IMR-90 (cell line): ENCODE data around the gene LPCAT2. TPM values are rescaled to one million over a fixed set of nuclear protein-coding genes. Genes with fewer than 3 reads are reported as not detected.

Experiments used
- ATAC-seq: fragments of 200-7000 bp; cut with Tn5 transposase; 2 replicates; pipeline ENCODE4 v1.9.1; 2020; ENCODE audit warnings: low read depth, mild to moderate bottlenecking, moderate library complexity
- BruUV-seq: library from RNA; stranded (reverse); fragments of 400-500 nt; replicated peaks from 2 replicates; lab custom pipeline; 2021; lab: Mats Ljungman, UMichigan
- CTCF ChIA-PET: fragments of 300-600 bp; formaldehyde crosslinking; extraction: SDS; loops from one replicate; lab custom pipeline; 2021; ENCODE audit warnings: antibody characterized with exemption; lab: Yijun Ruan, JAX
- POLR2A ChIA-PET: fragments of 300-600 bp; sonication (Branson Sonifier 250); formaldehyde crosslinking; loops from one replicate; lab custom pipeline; 2022; ENCODE audit warnings: antibody characterized with exemption; ENCODE audit not compliant: unreplicated experiment; lab: Charles Lee
- DNase-seq: peaks from one replicate; pipeline ENCODE4 v3.0.0; 2013
- H2AFZ ChIP-seq: replicated peaks from 2 replicates; pipeline ENCODE3; 2013; ENCODE audit warnings: low read length, mild to moderate bottlenecking; ENCODE audit not compliant: poor library complexity
- H2AK5ac ChIP-seq: 2 replicates; pipeline ENCODE4 v1.6.1; 2013; ENCODE audit warnings: low read depth, low read length, inconsistent platforms
- H2AK9ac ChIP-seq: replicated peaks from 2 replicates; pipeline ENCODE3; 2013; ENCODE audit warnings: mild to moderate bottlenecking, low read depth, low read length, moderate library complexity; ENCODE audit not compliant: poor library complexity
- H2BK120ac ChIP-seq: 2 replicates; pipeline ENCODE4 v1.6.1; 2013; ENCODE audit warnings: low read depth, low read length, inconsistent platforms
- H2BK15ac ChIP-seq: 3 replicates; pipeline ENCODE4 v1.6.1; 2013; ENCODE audit warnings: low read depth, low read length, inconsistent platforms
- H2BK20ac ChIP-seq: 2 replicates; pipeline ENCODE4 v1.6.1; 2013; ENCODE audit warnings: low read depth, mild to moderate bottlenecking, inconsistent platforms, low read length, moderate library complexity
- H2BK5ac ChIP-seq: 2 replicates; pipeline ENCODE4 v1.6.1; 2013; ENCODE audit warnings: mild to moderate bottlenecking, low read depth, low read length, inconsistent platforms; ENCODE audit not compliant: poor library complexity, severe bottlenecking
- H3K14ac ChIP-seq: replicated peaks from 2 replicates; pipeline ENCODE4 v1.6.1; 2013; ENCODE audit warnings: low read depth, low read length, inconsistent platforms
- H3K18ac ChIP-seq: 2 replicates; pipeline ENCODE4 v1.6.1; 2013; ENCODE audit warnings: low read depth, low read length, control low read depth
- H3K23ac ChIP-seq: 2 replicates; pipeline ENCODE4 v1.6.1; 2013; ENCODE audit warnings: low read depth, low read length, inconsistent platforms
- H3K27ac ChIP-seq: 2 replicates; pipeline ENCODE4 v1.5.1; 2013; ENCODE audit warnings: mild to moderate bottlenecking, control low read depth, low read length; ENCODE audit not compliant: insufficient read depth
- H3K27me3 ChIP-seq: 2 replicates; pipeline ENCODE4 v1.6.1; 2013; ENCODE audit warnings: low read length; ENCODE audit not compliant: control insufficient read depth, insufficient read depth
- H3K36me3 ChIP-seq: 2 replicates; pipeline ENCODE4 v1.6.1; 2013; ENCODE audit warnings: low read length, mixed read lengths; ENCODE audit not compliant: control insufficient read depth, insufficient read depth
- H3K4ac ChIP-seq: 2 replicates; pipeline ENCODE4 v1.6.1; 2013; ENCODE audit warnings: low read depth, low read length, inconsistent platforms
- H3K4me1 ChIP-seq: 2 replicates; pipeline ENCODE4 v1.6.1; 2013; ENCODE audit warnings: low read length, mixed read lengths; ENCODE audit not compliant: control insufficient read depth, insufficient read depth
- H3K4me2 ChIP-seq: 2 replicates; pipeline ENCODE4 v1.6.1; 2013; ENCODE audit warnings: low read depth, mild to moderate bottlenecking, control low read depth, low read length, moderate library complexity
- H3K4me3 ChIP-seq: 2 replicates; pipeline ENCODE4 v1.5.1; 2013; ENCODE audit warnings: low read depth, mild to moderate bottlenecking, control low read depth, low read length, moderate library complexity; ENCODE audit not compliant: insufficient read depth
- H3K56ac ChIP-seq: 2 replicates; pipeline ENCODE4 v1.6.1; 2013; ENCODE audit warnings: low read length, inconsistent platforms; ENCODE audit not compliant: insufficient read depth; ENCODE audit errors: extremely low read depth
- H3K79me1 ChIP-seq, 2 experiments: 2 replicates each; pipeline ENCODE4 v1.6.1; 2013; ENCODE audit warnings: low read length in 2 of 2, inconsistent platforms in 1 of 2, low read depth in 1 of 2
- H3K9ac ChIP-seq: 2 replicates; pipeline ENCODE4 v1.6.1; 2013; ENCODE audit warnings: low read depth, low read length, control low read depth
- H3K9me1 ChIP-seq: 2 replicates; pipeline ENCODE4 v1.6.1; 2013; ENCODE audit warnings: low read length, inconsistent platforms; ENCODE audit not compliant: insufficient read depth
- H3K9me3 ChIP-seq: 2 replicates; pipeline ENCODE4 v1.6.1; 2013; ENCODE audit warnings: low read length; ENCODE audit not compliant: control insufficient read depth, insufficient read depth
- H4K20me1 ChIP-seq: 2 replicates; pipeline ENCODE4 v1.6.1; 2013; ENCODE audit warnings: low read length, inconsistent platforms; ENCODE audit not compliant: insufficient read depth
- H4K5ac ChIP-seq: 2 replicates; pipeline ENCODE4 v1.6.1; 2013; ENCODE audit warnings: mild to moderate bottlenecking, low read depth, low read length, control low read depth
- H4K8ac ChIP-seq, 2 experiments: 2 replicates each; pipeline ENCODE4 v1.6.1; 2013; ENCODE audit warnings: low read depth in 2 of 2, low read length in 2 of 2, control low read depth in 1 of 2, inconsistent platforms in 1 of 2
- H4K91ac ChIP-seq: 2 replicates; pipeline ENCODE4 v1.6.1; 2013; ENCODE audit warnings: low read depth, low read length, inconsistent platforms; ENCODE audit not compliant: insufficient read depth
- BHLHE40 ChIP-seq: fragments of 150-350 bp; IDR thresholded peaks from 2 replicates; pipeline ENCODE4 v1.6.1; 2016; ENCODE audit warnings: mild to moderate bottlenecking, low read depth, low read length
- CEBPB ChIP-seq: IDR thresholded peaks from 2 replicates; pipeline ENCODE4 v1.6.1; 2012; ENCODE audit warnings: low read depth, low read length, improper control_type of control experiment
- CHD1 ChIP-seq: IDR thresholded peaks from 2 replicates; pipeline ENCODE4 v1.6.1; 2012; ENCODE audit warnings: low read depth, low read length, improper control_type of control experiment
- FOS ChIP-seq: fragments of 150-350 bp; IDR thresholded peaks from 2 replicates; pipeline ENCODE4 v1.6.1; 2016; ENCODE audit warnings: low read depth, low read length
- MAFK ChIP-seq: IDR thresholded peaks from 2 replicates; pipeline ENCODE4 v1.6.1; 2012; ENCODE audit warnings: low read depth, low read length, improper control_type of control experiment
- MAZ ChIP-seq: IDR thresholded peaks from 2 replicates; pipeline ENCODE4 v1.6.1; 2012; ENCODE audit warnings: low read depth, mild to moderate bottlenecking, low read length, improper control_type of control experiment, moderate library complexity, borderline replicate concordance
- MXI1 ChIP-seq: IDR thresholded peaks from 2 replicates; pipeline ENCODE4 v1.6.1; 2012; ENCODE audit warnings: low read depth, mild to moderate bottlenecking, low read length, moderate library complexity, borderline replicate concordance
- NFE2L2 ChIP-seq: fragments of 150-350 bp; IDR thresholded peaks from 2 replicates; pipeline ENCODE4 v1.6.1; 2016; ENCODE audit warnings: low read depth, mild to moderate bottlenecking, low read length
- POLR2A ChIP-seq: IDR thresholded peaks from 2 replicates; pipeline ENCODE4 v1.6.1; 2012; ENCODE audit warnings: mild to moderate bottlenecking, low read depth, low read length
- RAD21 ChIP-seq: IDR thresholded peaks from 2 replicates; pipeline ENCODE4 v1.6.1; 2012; ENCODE audit warnings: low read length, improper control_type of control experiment
- RCOR1 ChIP-seq: IDR thresholded peaks from 2 replicates; pipeline ENCODE4 v1.6.1; 2012; ENCODE audit warnings: mild to moderate bottlenecking, low read length, improper control_type of control experiment; ENCODE audit not compliant: insufficient replicate concordance
- RFX5 ChIP-seq: IDR thresholded peaks from 2 replicates; pipeline ENCODE4 v1.8.0; 2012; ENCODE audit warnings: low read depth, mild to moderate bottlenecking, low read length, moderate library complexity
- SMC3 ChIP-seq: fragments of 150-350 bp; IDR thresholded peaks from 2 replicates; pipeline ENCODE4 v1.6.1; 2016; ENCODE audit warnings: low read depth, mild to moderate bottlenecking, antibody characterized with exemption, low read length, moderate library complexity
- USF2 ChIP-seq: fragments of 150-350 bp; IDR thresholded peaks from 2 replicates; pipeline ENCODE4 v1.6.1; 2017; ENCODE audit warnings: mild to moderate bottlenecking, antibody characterized with exemption, low read length, low read depth
- WGBS, 2 experiments: methylation state at CpG; one replicate each; pipeline versions ENCODE4 v1.1.5 to v1.1.7; 2013; ENCODE audit warnings: missing lambda C conversion rate in 2 of 2; ENCODE audit not compliant: insufficient read length in 1 of 2; ENCODE audit errors: extremely low coverage in 2 of 2; 5-methylcytosine and 5-hydroxymethylcytosine counted together
- dilution Hi-C: fragments of 300-500 bp; cut with HindIII; formaldehyde crosslinking; loops from one replicate; pipeline ENCODE4 v1.14.3; 2018; ENCODE audit warnings: low sequenced_read_pairs; ENCODE audit not compliant: unreplicated experiment
- in situ Hi-C: fragments of 300-500 bp; cut with MboI; formaldehyde crosslinking; loops from 3 replicates; pipeline ENCODE4 v1.14.3; 2019; ENCODE audit warnings: low sequenced_read_pairs, inconsistent platforms, mixed read lengths
- intact Hi-C: fragments of 100-400 bp; cut with micrococcal nuclease; formaldehyde crosslinking; loops from 2 replicates; pipeline ENCODE4 v1.10.0; 2022
- polyA plus RNA-seq, 3 experiments: library from polyadenylated mRNA; depleted of rRNA; stranded (reverse); fragments of >200 nt; gene quantifications; 2 replicates each; pipeline ENCODE4 v1.2.3, GENCODE V29; 2012; ENCODE audit warnings: low replicate concordance in 1 of 3
- total RNA-seq: library from RNA; depleted of rRNA; stranded (reverse); fragments of >200 nt; gene quantifications from 2 replicates; pipeline ENCODE4 v1.2.3, GENCODE V29; 2012
- TF ChIP-seq, protein P1 (sequence below): fragments of 150-350 bp; IDR thresholded peaks from 2 replicates; pipeline ENCODE4 v1.6.1; 2016; ENCODE audit warnings: low read depth, mild to moderate bottlenecking, low read length, moderate library complexity, borderline replicate concordance
- TF ChIP-seq, protein P2 (sequence below): conservative IDR thresholded peaks from 2 replicates; pipeline ENCODE4 v1.5.1; 2012; ENCODE audit warnings: mild to moderate bottlenecking, low read depth, low read length, improper control_type of control experiment

The LPCAT2 gene
- total and polyA plus RNA-seq, 2 of the 4 experiments (the other 2 are of a cell fraction) = 8.6 to 8.7 TPM

DNA sequence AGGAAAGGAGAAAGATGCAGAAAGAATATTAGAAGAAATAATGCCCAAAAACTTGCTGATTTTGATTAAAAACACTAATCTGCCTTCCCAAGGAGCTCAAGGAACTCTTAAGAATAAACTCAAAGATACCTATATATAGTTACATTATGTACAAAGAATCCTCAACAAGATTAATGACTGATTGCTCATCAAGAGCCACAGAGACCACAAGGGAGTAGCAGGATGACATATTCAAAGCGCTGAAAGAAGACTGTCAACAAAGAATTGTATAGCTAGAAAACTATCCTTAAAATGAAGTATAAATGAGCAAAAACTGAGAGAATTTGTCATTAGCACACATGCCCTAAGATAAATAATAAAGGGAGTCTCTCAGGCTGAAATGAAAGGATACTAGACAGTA lies 6.2 kb downstream of the LPCAT2 start:
- dilution Hi-C loops = no loop called here
- Histone ChIP-seq H4K91ac (no peak overlapping the region), H4K8ac (no peak overlapping the region), H3K14ac (no peak overlapping the region), H3K4me3 (no peak overlapping the region), H3K4me1 (no peaks in the 10 kb centered on the region), H2AFZ (no peak overlapping the region), H3K36me3 (no peaks in the 10 kb centered on the region), H2AK9ac (no peak overlapping the region), H2BK20ac (no peak overlapping the region), H4K5ac (no peak overlapping the region), H2BK120ac (no peak overlapping the region), H3K9ac (no peak overlapping the region), H2BK15ac (no peak overlapping the region), H3K9me3 (no peaks in the 10 kb centered on the region), H4K20me1 (no peaks in the 10 kb centered on the region), H3K27me3 (no peaks in the 10 kb centered on the region), H3K79me1 (peaks cover 6 to 17% of the 10 kb centered on the region in 2 experiments; a peak in 2 of 4 replicates), H2AK5ac (no peak overlapping the region), H3K9me1 (0 out of 2 replicates have a peak, but pooled peaks cover 3% of the 10 kb centered on the region), H2BK5ac (no peak overlapping the region), H3K18ac (no peak overlapping the region), H3K27ac (no peak overlapping the region), H3K4ac (no peak overlapping the region), H3K23ac (no peak overlapping the region), H3K4me2 (no peak overlapping the region), H3K56ac (no peak overlapping the region)
- intact Hi-C loops = no loop called here
- in situ Hi-C loops = no loop called here
- POLR2A ChIA-PET = no interaction called here
- no CpG with 5 or more reads among the region's 1 CpG for WGBS, 2 experiments
- ATAC-seq (no peak), DNase-seq (peak; percentile 54)
- CTCF ChIA-PET = interaction anchor here (1.0 kb wide), 1 partner anchor 12 kb away, joined by 3 read pairs; no protein-coding TSS in a partner anchor
- BruUV-seq = no TSS peak
- TF ChIP-seq RFX5 (no peak), BHLHE40 (no peak), RAD21 (no peak), MAZ (no peak), POLR2A (no peak), MXI1 (no peak), CHD1 (no peak), MAFK (no peak), NFE2L2 (no peak), CEBPB (no peak), FOS (no peak), RCOR1 (no peak), SMC3 (no peak), USF2 (no peak)
- TF ChIP-seq, protein P1, sequence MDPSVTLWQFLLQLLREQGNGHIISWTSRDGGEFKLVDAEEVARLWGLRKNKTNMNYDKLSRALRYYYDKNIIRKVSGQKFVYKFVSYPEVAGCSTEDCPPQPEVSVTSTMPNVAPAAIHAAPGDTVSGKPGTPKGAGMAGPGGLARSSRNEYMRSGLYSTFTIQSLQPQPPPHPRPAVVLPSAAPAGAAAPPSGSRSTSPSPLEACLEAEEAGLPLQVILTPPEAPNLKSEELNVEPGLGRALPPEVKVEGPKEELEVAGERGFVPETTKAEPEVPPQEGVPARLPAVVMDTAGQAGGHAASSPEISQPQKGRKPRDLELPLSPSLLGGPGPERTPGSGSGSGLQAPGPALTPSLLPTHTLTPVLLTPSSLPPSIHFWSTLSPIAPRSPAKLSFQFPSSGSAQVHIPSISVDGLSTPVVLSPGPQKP = no peak
- TF ChIP-seq, protein P2, sequence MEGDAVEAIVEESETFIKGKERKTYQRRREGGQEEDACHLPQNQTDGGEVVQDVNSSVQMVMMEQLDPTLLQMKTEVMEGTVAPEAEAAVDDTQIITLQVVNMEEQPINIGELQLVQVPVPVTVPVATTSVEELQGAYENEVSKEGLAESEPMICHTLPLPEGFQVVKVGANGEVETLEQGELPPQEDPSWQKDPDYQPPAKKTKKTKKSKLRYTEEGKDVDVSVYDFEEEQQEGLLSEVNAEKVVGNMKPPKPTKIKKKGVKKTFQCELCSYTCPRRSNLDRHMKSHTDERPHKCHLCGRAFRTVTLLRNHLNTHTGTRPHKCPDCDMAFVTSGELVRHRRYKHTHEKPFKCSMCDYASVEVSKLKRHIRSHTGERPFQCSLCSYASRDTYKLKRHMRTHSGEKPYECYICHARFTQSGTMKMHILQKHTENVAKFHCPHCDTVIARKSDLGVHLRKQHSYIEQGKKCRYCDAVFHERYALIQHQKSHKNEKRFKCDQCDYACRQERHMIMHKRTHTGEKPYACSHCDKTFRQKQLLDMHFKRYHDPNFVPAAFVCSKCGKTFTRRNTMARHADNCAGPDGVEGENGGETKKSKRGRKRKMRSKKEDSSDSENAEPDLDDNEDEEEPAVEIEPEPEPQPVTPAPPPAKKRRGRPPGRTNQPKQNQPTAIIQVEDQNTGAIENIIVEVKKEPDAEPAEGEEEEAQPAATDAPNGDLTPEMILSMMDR = no peak
